Measurements from ENCODE around the gene CFD. TPM values are rescaled to one million over a fixed set of nuclear protein-coding genes. Genes with fewer than 3 reads are reported as not detected.

The CFD gene
- total and polyA plus RNA-seq, 2 experiments from 2014 or later, result 0.90 to 4.7 TPM

DNA sequence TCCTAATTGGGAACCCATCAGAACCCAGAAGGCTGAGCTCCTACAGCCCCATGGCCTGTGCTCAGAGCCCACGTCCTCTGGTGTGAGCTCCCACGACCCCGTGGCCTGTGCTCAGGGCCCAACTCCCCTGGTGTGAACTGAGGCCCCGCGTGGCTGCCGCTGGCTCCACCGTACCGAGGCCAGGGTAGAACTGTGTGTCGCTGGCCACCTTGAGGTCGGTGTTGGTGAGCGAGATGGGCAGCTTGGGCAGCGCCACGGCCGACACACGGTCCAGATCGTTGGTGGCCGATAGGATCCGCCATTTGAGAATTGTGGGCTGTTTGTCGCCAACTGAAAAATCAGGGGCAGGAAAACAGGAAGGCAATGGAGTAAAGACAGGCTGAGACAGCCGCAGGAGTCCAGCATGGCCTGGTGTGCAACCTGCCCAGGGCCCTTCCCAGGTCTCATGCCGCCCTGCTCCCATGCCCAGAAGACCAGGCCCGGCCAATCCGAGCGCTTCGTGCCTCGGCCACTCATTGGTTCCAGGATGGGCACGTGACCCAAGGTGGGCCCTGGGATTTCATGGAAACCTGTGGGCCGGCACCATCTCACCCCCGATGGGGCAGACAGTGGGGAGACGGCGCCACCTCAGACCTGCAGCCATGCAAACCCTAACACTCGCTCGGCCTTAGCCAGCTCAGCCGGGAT, 22.1 kb downstream of the CFD start:
- Histone ChIP-seq H2AFZ (no peak overlapping the region), H3K36me3 (ENCODE audit: insufficient read depth) (no peaks in the 10 kb centered on the region), H3K79me2 (replicated peaks; ENCODE audit: insufficient read depth) (no peaks in the 10 kb centered on the region), H4K20me1 (replicated peaks; ENCODE audit: insufficient read depth) (no peaks in the 10 kb centered on the region; the same call in 1 of the 2 replicates), H3K4me2 (no peak overlapping the region), H3K9me2 (ENCODE audit: insufficient read depth) (no peaks in the 10 kb centered on the region), H3F3A (replicated peaks; ENCODE audit: low read depth) (no peaks in the 10 kb centered on the region), H3K4me3 (no peak overlapping the region), H3K4me1 (ENCODE audit: insufficient read depth) (no peaks in the 10 kb centered on the region), H3K27me3 (ENCODE audit: insufficient read depth) (no peaks in the 10 kb centered on the region), H3K27ac (ENCODE audit: low read depth) (no peak overlapping the region)
- DNase-seq (ENCODE audit: low spot score) (no peak), ATAC-seq (no peak)
- Mint-ChIP-seq H3K4me1 (no peaks in the 10 kb centered on the region), H3K9me3 (no peaks in the 10 kb centered on the region; the same call in 2 of the 3 replicates), H3K27ac (no peak overlapping the region), H3K27me3 (ENCODE audit: insufficient read depth, low read depth, poor library complexity) (peaks cover 2% of the 10 kb centered on the region), H3K4me3 (no peak overlapping the region), H3K36me3 (ENCODE audit: low read depth) (peaks cover 26% of the 10 kb centered on the region; the same call in 2 of the 3 replicates)
- no peak for TF ChIP-seq STAT1 (IDR thresholded peaks at IDR 0.05; ENCODE audit: unreplicated experiment)
- TF ChIP-seq, protein P1, sequence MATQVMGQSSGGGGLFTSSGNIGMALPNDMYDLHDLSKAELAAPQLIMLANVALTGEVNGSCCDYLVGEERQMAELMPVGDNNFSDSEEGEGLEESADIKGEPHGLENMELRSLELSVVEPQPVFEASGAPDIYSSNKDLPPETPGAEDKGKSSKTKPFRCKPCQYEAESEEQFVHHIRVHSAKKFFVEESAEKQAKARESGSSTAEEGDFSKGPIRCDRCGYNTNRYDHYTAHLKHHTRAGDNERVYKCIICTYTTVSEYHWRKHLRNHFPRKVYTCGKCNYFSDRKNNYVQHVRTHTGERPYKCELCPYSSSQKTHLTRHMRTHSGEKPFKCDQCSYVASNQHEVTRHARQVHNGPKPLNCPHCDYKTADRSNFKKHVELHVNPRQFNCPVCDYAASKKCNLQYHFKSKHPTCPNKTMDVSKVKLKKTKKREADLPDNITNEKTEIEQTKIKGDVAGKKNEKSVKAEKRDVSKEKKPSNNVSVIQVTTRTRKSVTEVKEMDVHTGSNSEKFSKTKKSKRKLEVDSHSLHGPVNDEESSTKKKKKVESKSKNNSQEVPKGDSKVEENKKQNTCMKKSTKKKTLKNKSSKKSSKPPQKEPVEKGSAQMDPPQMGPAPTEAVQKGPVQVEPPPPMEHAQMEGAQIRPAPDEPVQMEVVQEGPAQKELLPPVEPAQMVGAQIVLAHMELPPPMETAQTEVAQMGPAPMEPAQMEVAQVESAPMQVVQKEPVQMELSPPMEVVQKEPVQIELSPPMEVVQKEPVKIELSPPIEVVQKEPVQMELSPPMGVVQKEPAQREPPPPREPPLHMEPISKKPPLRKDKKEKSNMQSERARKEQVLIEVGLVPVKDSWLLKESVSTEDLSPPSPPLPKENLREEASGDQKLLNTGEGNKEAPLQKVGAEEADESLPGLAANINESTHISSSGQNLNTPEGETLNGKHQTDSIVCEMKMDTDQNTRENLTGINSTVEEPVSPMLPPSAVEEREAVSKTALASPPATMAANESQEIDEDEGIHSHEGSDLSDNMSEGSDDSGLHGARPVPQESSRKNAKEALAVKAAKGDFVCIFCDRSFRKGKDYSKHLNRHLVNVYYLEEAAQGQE (IDR thresholded peaks at IDR 0.05; ENCODE audit: unreplicated experiment), result no peak

DNA sequence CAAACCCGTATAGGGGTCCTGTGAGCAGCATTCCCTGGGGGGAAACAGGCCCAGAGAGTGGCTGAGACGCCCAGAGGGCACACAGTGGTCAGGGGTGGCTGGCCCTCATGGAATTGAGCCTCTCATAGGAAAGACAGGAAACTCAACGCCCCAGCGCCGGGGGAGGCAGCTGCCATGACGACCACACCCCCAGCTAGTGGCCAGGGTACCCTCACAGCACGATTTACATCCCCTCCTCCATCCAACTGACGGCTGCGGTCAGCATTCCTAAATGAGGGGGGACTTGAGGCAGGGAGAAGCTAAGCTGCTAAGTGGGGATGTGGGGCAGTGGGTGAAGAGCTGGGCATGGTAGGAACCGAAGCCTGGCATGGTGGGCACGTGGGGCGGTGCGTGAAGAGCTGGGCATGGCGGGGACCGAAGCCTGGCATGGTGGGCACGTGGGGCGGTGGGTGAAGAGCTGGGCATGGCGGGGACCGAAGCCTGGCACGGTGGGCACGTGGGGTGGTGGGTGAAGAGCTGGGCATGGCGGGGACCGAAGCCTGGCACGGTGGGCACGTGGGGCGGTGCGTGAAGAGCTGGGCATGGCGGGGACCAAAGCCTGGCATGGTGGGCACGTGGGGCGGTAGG, 23.5 kb downstream of the CFD start:
- H3K79me2 ChIP-seq (replicated peaks; ENCODE audit: insufficient read depth), result no peaks in the 10 kb centered on the region
- peaks cover 4% of the 10 kb centered on the region; the same call in 1 of the 2 replicates for H4K20me1 ChIP-seq (replicated peaks; ENCODE audit: insufficient read depth)
- no peaks in the 10 kb centered on the region for H3K27me3 ChIP-seq (ENCODE audit: insufficient read depth)
- TF ChIP-seq CREB1 (CRISPR knock-in tag; IDR thresholded peaks at IDR 0.05; ENCODE audit: low read depth) (no peak), STAT1 (IDR thresholded peaks at IDR 0.05; ENCODE audit: unreplicated experiment) (no peak)
- H3K4me2 ChIP-seq, result no peak overlapping the region
- no peak overlapping the region for H3K4me3 Mint-ChIP-seq
- no peaks in the 10 kb centered on the region for H3F3A ChIP-seq (replicated peaks; ENCODE audit: low read depth)
- no peak overlapping the region for H2AFZ ChIP-seq
- no peaks in the 10 kb centered on the region for H3K4me1 ChIP-seq (ENCODE audit: insufficient read depth)
- no peak overlapping the region for H3K27ac Mint-ChIP-seq
- no peak for DNase-seq (ENCODE audit: low spot score)
- ATAC-seq, result no peak
- H3K36me3 ChIP-seq (ENCODE audit: insufficient read depth), result no peaks in the 10 kb centered on the region
- no peak overlapping the region for H3K27ac ChIP-seq (ENCODE audit: low read depth)
- peaks cover 2% of the 10 kb centered on the region for H3K27me3 Mint-ChIP-seq (ENCODE audit: insufficient read depth, low read depth, poor library complexity)
- H3K4me3 ChIP-seq, result no peak overlapping the region
- no peaks in the 10 kb centered on the region; the same call in 2 of the 3 replicates for H3K9me3 Mint-ChIP-seq
- H3K9me2 ChIP-seq (ENCODE audit: insufficient read depth), result no peaks in the 10 kb centered on the region
- peaks cover 32% of the 10 kb centered on the region; the same call in 2 of the 3 replicates for H3K36me3 Mint-ChIP-seq (ENCODE audit: low read depth)
- H3K4me1 Mint-ChIP-seq, result no peaks in the 10 kb centered on the region

DNA sequence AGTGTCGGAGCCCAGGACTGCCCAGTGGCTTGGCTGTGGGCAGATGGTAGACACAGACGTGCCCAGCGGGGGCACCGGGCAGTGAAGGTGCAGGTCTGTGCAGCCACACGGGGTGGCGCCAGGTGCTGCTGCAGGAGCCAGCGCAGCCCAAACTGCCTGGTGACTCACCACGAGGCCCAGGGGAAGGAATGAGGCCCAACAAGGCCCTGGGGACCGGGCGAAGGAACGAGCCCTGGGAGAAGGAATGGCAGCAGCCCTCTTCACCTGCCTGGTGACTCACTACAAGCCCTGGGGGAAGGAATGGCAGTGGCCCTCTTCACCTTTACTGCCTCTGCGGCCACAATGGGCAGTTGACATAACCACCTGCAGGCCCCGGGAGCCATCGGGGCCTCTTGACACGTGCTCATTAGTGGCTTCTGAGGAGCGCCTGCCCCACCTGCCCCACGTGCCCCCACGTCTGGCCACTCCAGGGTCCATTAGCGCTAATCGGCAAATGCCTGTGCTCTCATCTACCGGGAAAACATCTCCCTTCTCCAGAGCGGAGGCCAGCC, 24.3 kb downstream of the CFD start:
- Histone ChIP-seq H4K20me1 (replicated peaks; ENCODE audit: insufficient read depth) (peaks cover 4% of the 10 kb centered on the region; the same call in 1 of the 2 replicates), H3K4me2 (no peak overlapping the region), H3K36me3 (ENCODE audit: insufficient read depth) (no peaks in the 10 kb centered on the region), H3K27ac (ENCODE audit: low read depth) (no peak overlapping the region), H3K79me2 (replicated peaks; ENCODE audit: insufficient read depth) (no peaks in the 10 kb centered on the region), H3F3A (replicated peaks; ENCODE audit: low read depth) (no peaks in the 10 kb centered on the region), H3K4me3 (no peak overlapping the region), H3K9me2 (ENCODE audit: insufficient read depth) (no peaks in the 10 kb centered on the region), H3K4me1 (ENCODE audit: insufficient read depth) (no peaks in the 10 kb centered on the region), H2AFZ (no peak overlapping the region), H3K27me3 (ENCODE audit: insufficient read depth) (no peaks in the 10 kb centered on the region)
- TF ChIP-seq STAT1 (IDR thresholded peaks at IDR 0.05; ENCODE audit: unreplicated experiment) (no peak), POLR2AphosphoS5 (IDR thresholded peaks at IDR 0.05; ENCODE audit: low read depth) (no peak)
- TF ChIP-seq, protein P2, sequence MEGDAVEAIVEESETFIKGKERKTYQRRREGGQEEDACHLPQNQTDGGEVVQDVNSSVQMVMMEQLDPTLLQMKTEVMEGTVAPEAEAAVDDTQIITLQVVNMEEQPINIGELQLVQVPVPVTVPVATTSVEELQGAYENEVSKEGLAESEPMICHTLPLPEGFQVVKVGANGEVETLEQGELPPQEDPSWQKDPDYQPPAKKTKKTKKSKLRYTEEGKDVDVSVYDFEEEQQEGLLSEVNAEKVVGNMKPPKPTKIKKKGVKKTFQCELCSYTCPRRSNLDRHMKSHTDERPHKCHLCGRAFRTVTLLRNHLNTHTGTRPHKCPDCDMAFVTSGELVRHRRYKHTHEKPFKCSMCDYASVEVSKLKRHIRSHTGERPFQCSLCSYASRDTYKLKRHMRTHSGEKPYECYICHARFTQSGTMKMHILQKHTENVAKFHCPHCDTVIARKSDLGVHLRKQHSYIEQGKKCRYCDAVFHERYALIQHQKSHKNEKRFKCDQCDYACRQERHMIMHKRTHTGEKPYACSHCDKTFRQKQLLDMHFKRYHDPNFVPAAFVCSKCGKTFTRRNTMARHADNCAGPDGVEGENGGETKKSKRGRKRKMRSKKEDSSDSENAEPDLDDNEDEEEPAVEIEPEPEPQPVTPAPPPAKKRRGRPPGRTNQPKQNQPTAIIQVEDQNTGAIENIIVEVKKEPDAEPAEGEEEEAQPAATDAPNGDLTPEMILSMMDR (conservative IDR thresholded peaks at IDR 0.05; ENCODE audit: low read depth in 2 of 2), result peak; percentile 9 to 40; a peak in 2 of 4 replicates
- Mint-ChIP-seq H3K27ac (no peak overlapping the region), H3K4me1 (no peaks in the 10 kb centered on the region), H3K27me3 (ENCODE audit: insufficient read depth, low read depth, poor library complexity) (peaks cover 2% of the 10 kb centered on the region), H3K9me3 (no peaks in the 10 kb centered on the region; the same call in 2 of the 3 replicates), H3K4me3 (no peak overlapping the region), H3K36me3 (ENCODE audit: low read depth) (peaks cover 32% of the 10 kb centered on the region; the same call in 2 of the 3 replicates)
- ATAC-seq, result peak; percentile 52
- DNase-seq (ENCODE audit: low spot score), result no peak

Data from GM23338 (cell line).